SH-SY5Y (cell line): Measurements from ENCODE around the gene KLF13.

ENCODE experiments used
- GATA2 ChIP-seq: IDR thresholded peaks from 2 replicates; pipeline ENCODE4 v1.6.1; 2011; ENCODE audit warnings: mild to moderate bottlenecking, low read depth, low read length
- GATA3 ChIP-seq: IDR thresholded peaks from 2 replicates; pipeline ENCODE4 v1.6.1; 2011; ENCODE audit warnings: low read depth, mild to moderate bottlenecking, low read length, moderate library complexity

DNA sequence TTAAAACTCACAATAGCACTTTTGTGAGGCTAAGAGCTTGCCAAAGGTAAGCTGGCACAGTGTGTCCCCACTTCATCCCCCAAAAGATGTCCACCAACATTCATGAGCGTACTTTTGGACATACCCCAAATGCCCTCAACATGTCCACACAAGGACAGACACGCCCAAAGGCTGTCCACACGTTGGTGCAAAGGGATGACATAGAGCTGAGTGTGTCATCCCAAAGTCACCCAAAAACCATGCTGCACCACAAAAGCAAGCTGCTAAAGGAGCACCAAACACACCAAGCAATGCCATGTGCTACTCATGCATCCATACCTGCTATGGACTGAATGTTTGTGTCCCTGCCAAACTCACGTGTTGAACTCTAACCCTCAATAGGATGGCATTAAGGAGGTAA lies 57.9 kb downstream of the KLF13 start:
- no peak for TF ChIP-seq GATA2
- TF ChIP-seq GATA3, result no peak
